Large intestine (tissue), 3 donors: ENCODE measurements around the gene ETS1. TPM values are rescaled to one million over a fixed set of nuclear protein-coding genes. Genes with fewer than 3 reads are reported as not detected.

Source experiments
- DNase-seq, 2 donors: peaks; one replicate each; pipeline versions ENCODE4 v3.0.0 to v3.0.0-alpha.2; 2013
- H3K27ac ChIP-seq: one replicate; pipeline ENCODE4 v1.5.1; 2013; ENCODE audit warnings: low read length
- H3K27me3 ChIP-seq: 2 replicates; pipeline ENCODE4 v1.6.1; 2013; ENCODE audit warnings: low read length; ENCODE audit not compliant: control insufficient read depth, insufficient read depth
- H3K36me3 ChIP-seq: 2 replicates; pipeline ENCODE4 v1.6.1; 2013; ENCODE audit warnings: low read length; ENCODE audit not compliant: control insufficient read depth, insufficient read depth
- H3K4me1 ChIP-seq: one replicate; pipeline ENCODE4 v1.6.1; 2013; ENCODE audit warnings: low read length; ENCODE audit not compliant: control insufficient read depth, insufficient read depth
- H3K4me3 ChIP-seq: one replicate; pipeline ENCODE4 v1.5.1; 2013; ENCODE audit warnings: low read length
- H3K9me3 ChIP-seq: one replicate; pipeline ENCODE4 v1.6.1; 2013; ENCODE audit warnings: mild to moderate bottlenecking, low read depth, low read length, moderate library complexity; ENCODE audit not compliant: control insufficient read depth
- WGBS: methylation state at CpG from one replicate; pipeline ENCODE4 v1.1.5; 2013; ENCODE audit warnings: low lambda C conversion rate; ENCODE audit not compliant: insufficient coverage; 5-methylcytosine and 5-hydroxymethylcytosine counted together
- polyA plus RNA-seq: library from polyadenylated mRNA; unstranded; fragments of 120-200 nt; gene quantifications from one replicate; pipeline ENCODE4 v1.2.1, GENCODE V29; 2013

ETS1 gene
- polyA plus RNA-seq, 1 donor = 40.8 TPM

DNA sequence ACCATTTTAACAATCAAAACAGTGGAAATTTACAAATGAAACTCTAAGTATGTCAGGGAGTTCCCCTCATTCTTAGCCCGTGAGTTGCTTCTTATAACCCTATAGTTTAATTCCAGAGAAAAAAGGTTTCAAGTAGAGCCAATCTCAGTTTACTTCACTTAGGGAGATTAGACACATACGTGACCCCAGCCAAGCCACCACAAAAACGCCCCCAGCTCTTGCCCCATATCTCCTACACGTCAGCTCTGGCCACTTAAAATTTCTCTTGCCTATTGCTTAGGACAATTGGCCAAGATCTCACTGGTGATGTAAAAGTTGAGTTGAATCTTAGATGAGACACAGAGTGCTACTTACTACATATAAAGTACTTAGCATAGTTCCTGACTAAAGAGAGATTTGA is 166.4 kb downstream of the ETS1 start:
- H3K36me3 ChIP-seq = no peaks in the 10 kb centered on the region
- H3K9me3 ChIP-seq = no peaks in the 10 kb centered on the region
- no peak overlapping the region for H3K4me3 ChIP-seq
- no peaks in the 10 kb centered on the region for H3K27me3 ChIP-seq
- no peak overlapping the region for H3K27ac ChIP-seq
- peaks cover 35% of the 10 kb centered on the region for H3K4me1 ChIP-seq
- DNase-seq = no peak
- whole genome bisulfite sequencing = 100% methylated on average over 1 of the region's 4 CpGs

DNA sequence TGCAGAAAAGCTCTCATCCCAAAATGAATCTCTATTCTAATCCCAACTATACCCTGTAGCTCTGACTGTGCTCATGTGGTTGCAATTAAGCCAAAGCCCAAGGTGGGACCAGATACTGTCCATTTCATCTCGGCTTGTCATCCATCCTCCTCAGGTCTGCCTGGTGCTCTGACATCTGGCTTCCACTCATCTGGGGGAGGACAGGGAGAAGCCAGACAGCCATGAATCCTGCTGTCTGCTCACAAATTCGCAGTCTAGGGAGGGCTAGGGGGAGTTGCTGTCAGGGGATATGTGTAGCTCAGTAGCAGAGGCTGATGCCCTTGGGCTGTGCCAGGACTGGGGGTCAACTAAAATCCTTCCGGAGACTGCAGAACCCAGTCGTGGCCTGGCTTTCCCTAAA is 167.1 kb downstream of the ETS1 start:
- Histone ChIP-seq H3K27me3 (no peaks in the 10 kb centered on the region), H3K36me3 (no peaks in the 10 kb centered on the region), H3K4me3 (no peak overlapping the region), H3K27ac (no peak overlapping the region), H3K4me1 (peaks cover 30% of the 10 kb centered on the region), H3K9me3 (no peaks in the 10 kb centered on the region)
- no CpG with 5 or more reads among the region's 4 CpGs for WGBS
- DNase-seq = no peak

DNA sequence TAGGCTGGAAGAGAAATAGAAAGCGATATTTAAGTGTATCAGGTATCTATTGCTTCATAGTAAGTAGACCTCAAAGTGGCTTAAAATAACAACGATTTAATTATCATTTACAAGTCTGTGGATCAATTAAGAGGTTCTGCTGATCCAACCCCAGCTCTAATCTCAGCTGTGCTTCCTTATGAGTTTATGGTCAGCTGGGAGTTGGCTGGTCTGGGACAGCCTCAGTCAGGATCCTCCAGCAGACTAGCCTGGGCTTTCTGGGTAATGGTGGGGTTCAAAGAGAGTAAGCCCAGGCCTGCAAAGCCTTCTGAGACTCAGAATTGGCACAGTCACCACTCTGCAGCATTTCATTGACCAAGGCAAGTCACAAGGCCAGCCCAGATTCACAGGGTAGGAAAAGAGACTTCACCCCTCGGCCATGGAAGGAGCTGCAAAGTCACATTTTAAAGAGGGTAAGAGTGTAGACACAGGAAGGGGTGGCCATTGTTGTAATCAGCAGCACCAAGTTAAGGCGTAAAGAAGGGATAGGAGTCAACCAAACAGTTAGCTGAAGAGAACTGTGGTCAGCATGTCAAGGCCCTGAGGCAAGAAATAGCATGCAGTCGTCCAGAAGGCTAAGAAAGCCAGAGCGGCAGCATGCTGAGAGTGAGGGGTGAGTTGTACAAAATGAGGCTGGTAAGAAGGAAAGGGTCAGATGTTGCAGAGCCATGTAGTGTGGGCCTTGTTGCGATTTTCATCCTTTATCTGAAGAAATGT is 168.2 kb downstream of the ETS1 start:
- Histone ChIP-seq H3K27me3 (no peaks in the 10 kb centered on the region), H3K4me3 (no peak overlapping the region), H3K36me3 (no peaks in the 10 kb centered on the region), H3K4me1 (peaks cover 23% of the 10 kb centered on the region), H3K9me3 (no peaks in the 10 kb centered on the region), H3K27ac (no peak overlapping the region)
- WGBS = 100% methylated on average over 2 of the region's 7 CpGs
- DNase-seq = no peak

DNA sequence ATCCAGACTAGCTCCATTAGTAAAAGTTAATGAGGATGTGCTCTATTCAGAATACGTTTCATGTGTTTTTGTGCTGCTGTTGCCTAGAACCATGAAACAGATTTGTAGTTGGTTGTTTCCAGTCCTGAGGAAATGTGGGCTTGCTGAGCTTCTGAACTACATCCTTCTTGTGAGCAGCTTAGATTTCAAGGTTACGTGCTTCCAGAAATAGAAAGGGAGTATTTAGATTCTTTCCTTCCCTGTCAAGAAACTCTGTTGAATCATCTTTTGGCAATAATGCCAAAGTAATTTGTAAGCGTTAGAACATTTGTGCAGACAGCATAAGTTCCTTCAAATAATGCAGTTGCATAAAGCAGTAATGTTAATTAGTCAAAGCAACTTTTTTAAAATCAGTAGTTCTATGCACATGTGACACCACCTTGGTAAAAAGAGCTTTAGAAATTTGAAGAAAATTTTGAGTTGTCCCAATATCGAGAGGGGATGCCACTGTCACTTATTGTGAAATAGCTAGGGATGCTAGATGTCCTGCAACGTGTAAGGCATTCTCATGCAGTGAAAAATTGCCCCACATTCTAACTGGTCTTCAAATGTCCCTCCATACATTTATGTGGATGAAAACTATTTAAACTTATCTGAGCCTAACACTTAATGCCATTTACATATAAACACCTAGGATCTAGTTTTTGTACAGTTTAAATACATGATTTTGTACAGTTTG is 169.6 kb downstream of the ETS1 start:
- Histone ChIP-seq H3K4me3 (no peak overlapping the region), H3K27me3 (no peaks in the 10 kb centered on the region), H3K4me1 (peaks cover 14% of the 10 kb centered on the region), H3K9me3 (no peaks in the 10 kb centered on the region), H3K27ac (no peak overlapping the region), H3K36me3 (no peaks in the 10 kb centered on the region)
- no peak for DNase-seq
- WGBS = 86% methylated on average over 1 of the region's 5 CpGs

DNA sequence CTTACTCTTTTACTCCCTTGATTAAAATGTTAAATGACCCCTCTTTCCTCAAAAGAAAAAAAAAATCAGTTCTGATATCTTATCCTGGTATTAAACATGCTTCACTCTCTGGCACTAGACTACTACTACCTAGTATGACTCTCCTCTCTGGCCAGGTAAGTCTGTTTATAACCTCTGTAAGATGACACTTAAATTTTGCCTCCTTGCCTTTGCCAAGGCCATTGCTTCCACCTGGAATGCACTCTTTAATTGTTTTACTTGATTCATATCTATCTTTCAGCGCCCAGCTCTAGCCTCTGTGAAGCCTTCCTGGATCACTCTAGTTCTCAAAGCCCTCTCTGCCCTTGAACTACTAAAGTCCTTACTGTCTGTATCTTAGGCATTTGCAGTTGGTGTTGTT is 170.4 kb downstream of the ETS1 start:
- Histone ChIP-seq H3K27ac (no peak overlapping the region), H3K36me3 (no peaks in the 10 kb centered on the region)

DNA sequence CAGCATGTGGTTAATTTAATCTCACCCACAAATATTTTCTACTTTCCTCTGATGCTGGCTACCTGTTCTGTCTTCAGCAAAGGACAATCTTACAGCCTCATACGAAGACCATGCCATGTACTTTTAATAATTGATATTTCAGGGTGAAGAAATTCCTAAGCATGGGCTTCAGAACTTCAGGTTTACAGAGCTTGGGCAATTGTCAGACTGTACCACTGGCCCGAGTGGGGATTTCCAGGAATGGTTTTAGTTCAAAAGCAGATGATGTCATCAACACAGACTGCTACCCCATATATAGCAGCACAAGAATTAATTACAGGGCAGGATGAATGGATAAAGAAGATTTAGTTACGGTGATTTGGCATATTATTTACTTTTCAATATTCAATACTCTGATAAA is 171.8 kb downstream of the ETS1 start:
- peaks cover 20% of the 10 kb centered on the region for H3K4me1 ChIP-seq
- WGBS = no CpG with 5 or more reads among the region's 3 CpGs
- H3K9me3 ChIP-seq = no peaks in the 10 kb centered on the region
- H3K27me3 ChIP-seq = no peaks in the 10 kb centered on the region
- H3K4me3 ChIP-seq = no peak overlapping the region
- no peak overlapping the region for H3K27ac ChIP-seq
- no peak for DNase-seq
- H3K36me3 ChIP-seq = no peaks in the 10 kb centered on the region

More for the DNA sequence above, 170.4 kb downstream of the ETS1 start:
- DNase-seq = no peak
- no peak overlapping the region for H3K4me3 ChIP-seq
- no peaks in the 10 kb centered on the region for H3K27me3 ChIP-seq
- H3K4me1 ChIP-seq = peaks cover 18% of the 10 kb centered on the region
- 71% methylated on average over 1 of the region's 1 CpG for WGBS
- no peaks in the 10 kb centered on the region for H3K9me3 ChIP-seq

DNA sequence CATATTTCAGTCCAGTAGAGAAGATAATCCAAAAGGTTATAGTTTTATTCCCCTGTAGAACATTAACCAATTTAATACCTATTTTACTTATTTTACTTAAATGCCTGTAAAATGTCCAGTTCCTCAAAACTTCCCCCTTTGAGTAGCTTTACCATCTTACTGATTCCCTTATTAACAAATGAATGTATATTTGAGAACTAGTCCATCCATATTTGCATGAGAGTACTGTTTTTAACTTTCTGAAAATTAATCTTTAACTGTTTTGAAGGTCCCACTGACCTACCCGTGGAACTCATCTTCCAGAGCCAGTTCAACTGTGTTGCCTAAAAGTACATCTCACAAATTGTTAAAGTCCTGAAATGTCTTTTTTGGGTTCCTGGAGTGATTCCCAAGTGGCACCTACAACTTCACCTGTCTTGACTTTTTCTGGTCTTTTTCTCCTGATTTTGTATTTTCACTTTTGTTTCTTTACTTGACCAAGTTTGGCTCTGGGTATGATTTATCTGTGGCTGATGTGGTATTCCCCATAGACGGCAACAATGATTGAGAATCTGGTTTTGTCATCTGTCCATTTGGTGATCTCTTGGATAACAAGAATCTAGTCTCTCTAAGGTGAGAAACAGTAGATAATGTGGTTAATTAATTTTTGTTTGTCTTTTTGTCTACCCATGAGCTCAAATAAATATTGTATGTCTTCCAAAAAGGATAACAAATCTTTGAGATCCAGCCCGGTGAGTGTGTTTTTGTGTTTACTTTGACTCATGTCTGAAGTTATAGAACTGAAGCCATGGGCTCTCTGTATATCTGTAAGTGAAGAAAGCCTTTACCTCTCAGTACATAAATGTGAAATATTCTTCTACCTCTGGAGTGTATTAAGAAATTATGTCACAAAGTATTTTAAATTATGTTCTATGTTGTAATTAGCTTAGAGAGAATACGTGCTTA is 174.2 kb downstream of the ETS1 start:
- Histone ChIP-seq H3K4me3 (no peak overlapping the region), H3K27ac (peak overlapping the region; percentile 32), H3K4me1 (peaks cover 20% of the 10 kb centered on the region), H3K9me3 (no peaks in the 10 kb centered on the region), H3K27me3 (no peaks in the 10 kb centered on the region), H3K36me3 (no peaks in the 10 kb centered on the region)
- WGBS = 100% methylated on average over 1 of the region's 4 CpGs
- no peak for DNase-seq

DNA sequence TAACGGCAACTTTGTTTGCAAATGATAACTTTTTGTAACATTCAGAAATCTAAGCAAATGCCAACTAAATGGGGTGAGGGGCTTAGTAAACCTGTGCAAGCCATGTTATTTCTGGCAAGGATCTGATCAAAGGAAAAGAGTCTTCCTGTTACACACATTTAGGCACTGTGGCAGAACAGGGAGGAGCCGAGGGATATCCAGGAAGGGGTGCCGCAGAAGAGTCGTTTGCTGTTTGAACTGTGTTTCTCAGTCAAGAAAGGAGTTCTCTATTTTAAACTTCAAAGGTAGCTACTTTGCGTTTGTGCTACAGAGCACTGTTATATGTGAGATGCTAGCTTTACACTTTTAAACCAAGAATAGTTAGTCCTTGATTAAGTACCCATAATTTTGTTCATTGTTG is 175.5 kb downstream of the ETS1 start:
- H3K27me3 ChIP-seq = no peaks in the 10 kb centered on the region
- no peak overlapping the region for H3K4me3 ChIP-seq
- DNase-seq = no peak
- H3K9me3 ChIP-seq = no peaks in the 10 kb centered on the region
- WGBS = no CpG with 5 or more reads among the region's 5 CpGs
- H3K27ac ChIP-seq = peak overlapping the region; percentile 32
- H3K4me1 ChIP-seq = peaks cover 20% of the 10 kb centered on the region
- no peaks in the 10 kb centered on the region for H3K36me3 ChIP-seq

DNA sequence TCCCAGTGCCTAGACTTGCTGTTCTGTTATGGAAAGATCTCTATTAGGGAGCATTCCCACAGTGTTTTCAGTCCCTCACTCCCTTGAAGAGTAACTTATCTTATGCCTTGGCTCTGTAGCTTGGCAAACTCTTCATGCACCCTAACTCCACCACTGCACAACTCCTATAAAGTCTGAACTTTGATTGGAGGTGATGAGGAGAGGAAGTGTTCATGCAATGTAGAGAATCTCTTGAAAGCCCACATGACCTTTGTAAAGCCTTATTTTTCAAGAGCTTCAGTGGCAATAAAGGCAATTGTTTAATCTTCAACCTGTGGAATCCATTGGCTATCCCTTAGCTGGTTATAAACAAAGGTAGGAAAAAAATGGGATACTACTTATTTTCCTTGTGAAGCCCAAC is 176.2 kb downstream of the ETS1 start:
- H3K4me1 ChIP-seq = peaks cover 20% of the 10 kb centered on the region
- H3K9me3 ChIP-seq = no peaks in the 10 kb centered on the region
- no peaks in the 10 kb centered on the region for H3K27me3 ChIP-seq
- no peaks in the 10 kb centered on the region for H3K36me3 ChIP-seq
- H3K4me3 ChIP-seq = no peak overlapping the region
- peak overlapping the region; percentile 32 for H3K27ac ChIP-seq
- DNase-seq = peak; percentile 54 to 74

DNA sequence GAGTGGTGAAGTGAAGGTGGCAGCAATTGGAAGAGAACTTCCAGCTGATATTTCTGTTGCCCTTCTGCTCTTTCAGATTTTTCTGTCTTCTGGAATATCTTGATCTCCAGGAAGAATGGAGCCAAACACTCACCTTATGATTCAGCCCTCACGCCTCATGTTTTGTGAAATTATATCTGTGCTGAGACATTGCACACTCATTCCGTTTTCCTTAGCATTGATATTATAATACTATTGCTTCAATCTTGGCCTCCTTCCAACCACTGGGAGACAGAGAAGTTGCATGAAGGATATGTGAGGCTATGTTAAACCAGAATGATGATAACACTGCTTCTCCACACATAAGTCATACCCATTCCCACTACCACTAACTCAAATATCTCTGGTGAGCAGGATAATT is 177.9 kb downstream of the ETS1 start:
- H3K27ac ChIP-seq = no peak overlapping the region
- no peaks in the 10 kb centered on the region for H3K36me3 ChIP-seq
- no CpG with 5 or more reads among the region's 2 CpGs for WGBS
- DNase-seq = no peak
- H3K4me1 ChIP-seq = peaks cover 19% of the 10 kb centered on the region
- no peaks in the 10 kb centered on the region for H3K27me3 ChIP-seq
- H3K4me3 ChIP-seq = no peak overlapping the region
- no peaks in the 10 kb centered on the region for H3K9me3 ChIP-seq
